GM18517 (cell line): Measurements from ENCODE around the gene LRCOL1.

Experiments used
- ATAC-seq: cut with Tn5 transposase; IDR thresholded peaks from one replicate; pipeline ENCODE4 v1.9.1; 2021; ENCODE audit warnings: mild to moderate bottlenecking, moderate library complexity; ENCODE audit not compliant: unreplicated experiment

LRCOL1 gene

DNA sequence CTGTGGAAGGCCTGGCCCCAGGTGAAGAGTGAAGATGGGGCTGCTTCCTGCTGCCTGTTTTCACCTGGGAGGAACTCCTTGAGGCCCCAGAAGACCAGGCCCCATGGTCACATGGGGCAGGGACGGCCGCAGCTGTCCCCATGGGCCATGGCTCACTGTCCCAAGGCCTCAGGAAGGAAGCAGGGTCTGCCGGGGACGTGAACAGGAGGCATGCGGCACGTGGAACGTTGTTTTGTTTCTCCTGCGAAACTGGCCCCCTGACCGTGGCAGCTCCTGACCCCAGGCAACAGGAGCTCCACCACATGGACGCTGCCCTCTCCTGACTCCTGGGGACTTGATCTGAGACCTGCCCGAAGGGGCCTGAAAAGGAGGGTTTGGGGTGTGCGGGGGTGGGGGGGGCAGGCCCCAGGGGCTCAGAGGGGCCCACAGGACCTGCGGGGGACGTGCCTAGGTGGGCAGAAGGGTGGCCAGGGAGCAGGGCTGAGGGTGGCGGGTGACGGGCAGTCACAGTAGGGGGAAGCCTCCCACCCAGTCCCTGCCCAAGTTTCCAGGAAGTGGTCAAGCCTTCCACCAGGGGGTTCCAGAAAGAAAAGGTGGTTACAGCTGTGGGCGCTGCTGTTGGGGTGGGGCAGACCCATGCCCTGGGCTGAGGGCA lies 41.4 kb downstream of the LRCOL1 start:
- ATAC-seq: no peak

DNA sequence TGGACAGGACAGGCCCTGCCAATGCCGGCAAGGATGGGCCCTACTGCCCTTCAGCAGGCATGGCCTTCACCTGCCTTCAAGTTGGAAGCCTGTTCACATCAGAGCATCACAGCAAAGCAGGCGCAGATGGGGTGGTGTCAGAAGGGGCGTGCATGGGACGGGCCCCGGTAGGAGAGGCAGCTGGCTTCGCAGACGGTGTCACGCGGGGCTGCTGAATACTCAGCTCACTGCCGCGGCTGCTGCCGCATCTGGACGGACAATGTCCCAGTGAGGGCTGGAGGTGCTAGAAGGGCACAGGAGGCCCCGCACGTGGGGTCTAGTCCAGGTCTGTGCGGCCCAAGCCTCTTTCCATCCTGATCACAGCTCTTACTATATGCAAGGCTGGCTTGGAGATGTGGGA lies 42.1 kb downstream of the LRCOL1 start:
- no peak for ATAC-seq

DNA sequence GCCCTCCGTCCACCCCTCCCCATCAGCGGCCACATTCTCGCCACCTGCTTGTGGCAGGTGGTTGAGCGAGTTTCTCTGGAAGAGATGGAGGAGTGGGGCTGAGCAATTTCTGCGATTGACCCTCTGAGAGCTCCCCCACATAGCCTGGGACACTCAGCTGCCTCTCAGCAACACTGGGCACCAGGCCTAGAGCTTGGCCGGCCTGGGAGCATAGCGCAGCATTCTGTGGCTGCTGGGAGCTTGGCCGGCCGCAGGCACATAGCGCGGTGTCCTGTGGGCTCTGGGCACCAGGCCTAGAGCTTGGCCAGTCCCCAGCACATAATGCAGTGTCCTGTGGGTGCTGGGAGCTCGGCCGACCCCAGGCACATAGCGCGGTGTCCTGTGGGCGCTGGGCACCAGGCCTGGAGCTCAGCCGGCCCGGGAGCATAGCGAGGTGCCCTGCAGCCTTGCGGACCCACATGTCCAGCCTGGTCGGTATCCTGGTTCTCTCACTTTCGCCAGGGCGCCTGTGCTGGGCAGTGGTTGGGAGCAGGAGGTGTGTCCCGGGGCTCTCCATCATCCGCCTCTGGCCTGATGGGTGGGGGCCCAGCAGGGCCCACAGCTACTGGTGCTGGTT lies 43.8 kb downstream of the LRCOL1 start:
- ATAC-seq: no peak

DNA sequence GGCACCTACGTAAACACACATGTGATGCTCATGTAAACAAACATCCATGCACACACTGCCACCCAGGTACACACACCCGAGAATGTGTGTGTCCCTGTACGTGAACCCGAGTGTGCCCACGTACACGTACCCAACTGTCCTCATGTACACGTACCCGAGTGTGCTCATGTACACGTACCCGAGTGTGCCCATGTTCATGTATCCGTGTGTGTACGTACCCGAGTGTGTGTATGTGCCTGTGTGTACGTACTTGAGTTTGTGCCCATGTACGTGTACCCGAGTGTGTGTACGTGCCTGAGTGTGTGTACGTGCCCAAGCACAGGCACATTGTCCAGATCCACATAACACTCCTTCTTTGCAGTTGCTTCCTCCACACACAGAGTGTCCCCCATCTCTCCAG lies 45.0 kb downstream of the LRCOL1 start:
- no peak for ATAC-seq

DNA sequence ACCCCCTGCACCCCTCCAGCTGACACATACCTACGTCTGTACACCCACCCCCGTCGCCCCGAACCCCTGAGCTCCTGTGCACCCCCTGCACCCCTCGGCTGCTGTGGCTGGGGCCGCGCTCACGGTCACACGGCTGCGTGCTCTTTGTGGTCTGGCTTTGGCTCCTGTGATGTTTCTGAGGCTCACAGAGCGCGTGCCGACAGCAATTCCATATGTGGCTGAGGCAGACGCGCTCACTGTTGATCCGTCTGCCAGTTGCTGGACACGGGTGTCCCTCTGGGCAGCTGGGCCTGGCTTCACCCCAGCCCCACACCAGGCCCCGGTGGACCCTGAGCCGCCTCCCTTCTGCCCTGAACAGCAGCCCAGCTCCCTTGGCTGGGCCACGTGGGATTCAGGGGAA lies 46.5 kb downstream of the LRCOL1 start:
- ATAC-seq: no peak

DNA sequence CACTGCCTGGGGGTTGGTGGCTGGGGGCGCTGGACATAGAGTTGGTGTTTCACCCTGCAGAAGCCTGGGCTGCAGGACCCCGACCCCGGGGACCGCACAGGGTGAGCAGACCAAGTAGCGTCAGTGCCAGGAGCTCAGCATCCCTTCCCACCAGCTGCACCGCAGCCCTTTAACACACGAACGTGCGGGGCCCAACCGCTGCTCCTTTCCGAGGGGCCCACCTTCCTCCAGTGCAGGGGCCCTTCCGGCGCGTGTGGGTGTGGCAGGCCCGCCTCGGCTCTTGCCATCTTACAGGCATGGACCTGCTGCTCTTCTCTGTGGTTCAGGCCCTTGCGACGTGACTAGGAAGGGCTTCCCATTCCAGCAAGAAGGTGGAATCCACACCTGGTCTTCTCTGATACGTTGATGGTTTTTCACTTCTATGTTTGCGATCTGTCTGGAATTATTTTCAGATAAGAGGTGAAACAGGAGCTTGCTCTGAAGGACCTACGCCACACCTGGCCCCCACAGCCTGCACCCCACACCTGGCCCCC lies 47.8 kb downstream of the LRCOL1 start:
- no peak for ATAC-seq

DNA sequence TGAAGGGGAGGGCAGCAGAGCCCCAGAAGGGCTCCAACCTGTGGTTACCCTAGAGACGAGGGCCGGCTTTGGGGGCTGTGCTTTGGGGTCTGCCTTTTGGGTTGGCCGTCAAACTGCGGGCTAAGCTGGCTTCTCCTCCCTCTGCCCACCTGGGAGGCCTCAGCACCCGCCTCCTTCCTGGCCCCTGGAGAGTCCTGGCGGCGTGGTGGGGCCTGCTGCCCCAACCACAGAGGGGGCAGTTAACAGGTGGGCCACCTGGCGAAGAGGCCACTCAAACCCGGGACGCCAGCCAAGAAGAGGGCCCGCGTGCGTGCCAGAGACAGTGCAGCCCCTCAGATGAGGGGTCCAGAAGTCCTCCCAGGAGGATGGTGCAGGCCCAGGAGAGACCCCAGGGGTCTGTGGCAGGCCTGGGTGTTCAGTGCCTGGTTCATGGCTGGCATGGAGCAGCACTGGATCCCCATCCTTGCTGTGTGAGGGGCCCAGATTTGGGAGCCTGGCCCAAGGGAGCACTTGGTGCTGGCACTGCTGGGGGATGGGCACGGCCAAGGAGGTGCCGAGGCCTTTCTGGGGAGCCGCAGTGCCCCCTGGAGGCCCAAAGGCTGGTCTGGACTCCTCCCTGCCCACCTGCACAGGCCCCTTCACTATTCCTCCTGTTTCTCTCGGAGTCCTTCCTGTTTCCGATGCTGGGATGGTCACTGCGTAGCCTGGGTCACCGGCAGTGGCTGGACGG lies 48.8 kb downstream of the LRCOL1 start:
- ATAC-seq: no peak

DNA sequence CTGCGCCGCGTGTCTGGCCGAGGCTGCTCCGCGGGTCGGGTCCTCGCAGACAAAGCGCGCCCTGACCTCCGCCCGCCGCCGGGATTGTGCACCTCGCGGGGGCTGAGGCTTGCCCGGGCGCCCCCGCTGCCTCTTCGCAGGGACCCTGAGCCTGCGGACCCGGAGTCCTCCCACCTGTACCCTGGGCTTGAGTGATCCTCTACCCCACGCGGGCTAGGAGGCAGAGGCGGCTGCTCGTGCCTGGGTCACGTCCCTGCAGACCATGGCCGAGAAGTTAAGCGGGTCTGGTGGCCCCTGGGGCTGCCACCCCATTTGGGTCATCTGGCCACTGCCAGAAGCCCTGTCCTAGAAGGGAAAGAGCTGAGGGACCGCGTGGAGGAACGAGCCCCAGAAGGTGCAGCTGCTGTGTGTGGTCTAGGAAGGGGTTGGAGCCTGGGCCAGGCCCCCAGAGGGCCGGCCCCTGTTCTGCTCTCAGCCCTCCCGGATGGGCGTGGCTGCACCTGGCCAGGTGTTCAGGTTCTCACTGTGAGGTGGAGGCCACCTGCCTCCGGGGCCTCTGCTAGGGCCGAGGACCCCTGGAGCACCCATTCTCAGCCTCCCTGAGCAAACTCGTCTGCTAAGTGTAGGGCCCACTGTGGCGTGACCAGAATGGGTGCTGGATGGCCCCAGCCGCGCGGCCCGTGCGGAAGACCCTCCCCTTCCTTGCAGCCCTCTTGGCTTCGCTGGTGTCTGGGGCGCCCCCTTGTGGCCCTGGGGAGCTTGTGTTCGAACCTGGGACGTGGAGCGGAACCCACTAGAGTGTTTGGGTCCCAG lies 49.6 kb downstream of the LRCOL1 start:
- no peak for ATAC-seq

DNA sequence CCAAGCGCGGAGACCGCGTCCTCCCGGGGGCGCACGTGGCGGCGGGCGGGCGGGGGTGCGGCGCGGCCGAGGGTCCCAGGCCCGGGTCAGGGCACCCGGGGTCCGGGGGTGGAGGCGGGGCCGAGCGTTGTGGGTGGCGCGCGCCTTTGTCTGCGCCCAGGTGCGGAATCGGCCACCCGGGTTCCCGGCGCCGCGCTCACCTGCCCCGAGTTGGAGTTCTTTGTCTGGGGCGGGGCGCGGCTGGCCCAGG lies 50.1 kb downstream of the LRCOL1 start:
- ATAC-seq: no peak

DNA sequence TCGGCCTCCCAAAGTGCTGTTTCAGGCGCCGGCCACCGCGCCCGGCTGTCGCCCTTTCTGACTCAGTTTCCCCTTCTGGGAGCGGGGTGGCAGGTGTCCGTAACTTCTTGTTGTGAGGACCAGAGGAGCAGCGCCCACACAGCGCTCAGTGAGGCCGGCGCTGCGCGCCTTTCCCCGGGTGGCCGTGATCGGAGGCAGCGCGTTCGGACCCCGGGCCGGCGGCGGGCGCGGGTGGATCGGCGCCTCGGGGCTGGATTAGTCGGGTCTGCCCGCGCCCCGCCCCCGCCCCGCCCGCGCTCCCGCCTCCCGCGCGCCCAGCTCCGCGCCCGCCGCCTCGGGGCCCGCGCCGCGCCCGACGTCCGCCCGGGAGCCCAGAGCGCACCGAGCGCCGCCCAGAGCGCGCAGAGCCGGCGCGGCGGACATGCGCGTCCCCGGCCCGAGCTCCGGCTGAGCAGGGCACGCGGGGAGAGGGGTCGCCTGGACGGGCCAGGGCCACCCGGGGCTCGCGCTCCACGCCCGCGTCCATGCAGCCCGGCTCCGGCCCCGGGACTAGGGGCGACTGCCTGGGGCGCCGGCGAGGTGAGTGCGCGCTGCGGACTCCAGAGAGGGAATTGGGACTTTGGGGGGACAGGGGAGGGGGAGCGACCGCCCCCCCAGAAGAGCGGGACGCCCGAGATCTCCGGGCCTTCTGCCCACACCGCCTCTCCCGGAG lies 50.6 kb downstream of the LRCOL1 start:
- no peak for ATAC-seq

DNA sequence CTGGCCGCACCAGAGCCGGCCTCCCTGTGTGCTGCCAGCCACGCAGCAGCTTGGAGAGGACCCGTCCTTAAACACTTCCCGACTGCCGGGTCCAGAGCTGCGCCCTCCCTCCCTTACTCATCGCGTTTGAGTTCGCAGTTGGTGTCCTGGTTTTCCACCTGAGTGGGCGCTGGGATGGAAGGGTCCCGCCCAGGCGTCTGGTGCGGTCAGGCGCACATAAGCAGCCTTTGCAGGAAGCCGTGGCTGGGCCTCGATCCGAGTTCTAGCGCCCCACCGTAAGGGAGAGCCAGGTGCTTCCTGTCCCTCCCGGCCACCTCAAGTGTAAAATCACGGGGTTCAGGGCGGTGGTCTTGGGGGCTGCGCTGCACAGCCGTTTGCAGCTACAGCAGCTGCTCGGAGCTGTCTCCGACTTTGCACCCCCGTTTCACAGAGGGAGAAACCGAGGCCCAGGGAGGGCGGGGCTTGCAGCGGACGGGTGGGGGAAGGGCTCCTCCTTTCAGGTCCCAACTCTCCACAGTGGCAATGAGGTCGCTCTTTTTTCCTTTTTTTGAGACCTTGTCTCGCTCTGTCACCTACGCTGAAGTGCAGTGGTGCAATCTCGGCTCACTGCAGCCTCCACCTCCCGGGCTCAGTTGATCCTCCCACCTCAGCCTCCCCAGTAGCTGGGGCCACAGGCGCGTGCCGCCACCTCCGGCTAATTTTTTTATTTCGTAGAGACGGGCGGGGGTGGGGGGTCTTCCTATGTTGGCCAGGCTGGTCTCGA lies 51.3 kb downstream of the LRCOL1 start:
- ATAC-seq: no peak

DNA sequence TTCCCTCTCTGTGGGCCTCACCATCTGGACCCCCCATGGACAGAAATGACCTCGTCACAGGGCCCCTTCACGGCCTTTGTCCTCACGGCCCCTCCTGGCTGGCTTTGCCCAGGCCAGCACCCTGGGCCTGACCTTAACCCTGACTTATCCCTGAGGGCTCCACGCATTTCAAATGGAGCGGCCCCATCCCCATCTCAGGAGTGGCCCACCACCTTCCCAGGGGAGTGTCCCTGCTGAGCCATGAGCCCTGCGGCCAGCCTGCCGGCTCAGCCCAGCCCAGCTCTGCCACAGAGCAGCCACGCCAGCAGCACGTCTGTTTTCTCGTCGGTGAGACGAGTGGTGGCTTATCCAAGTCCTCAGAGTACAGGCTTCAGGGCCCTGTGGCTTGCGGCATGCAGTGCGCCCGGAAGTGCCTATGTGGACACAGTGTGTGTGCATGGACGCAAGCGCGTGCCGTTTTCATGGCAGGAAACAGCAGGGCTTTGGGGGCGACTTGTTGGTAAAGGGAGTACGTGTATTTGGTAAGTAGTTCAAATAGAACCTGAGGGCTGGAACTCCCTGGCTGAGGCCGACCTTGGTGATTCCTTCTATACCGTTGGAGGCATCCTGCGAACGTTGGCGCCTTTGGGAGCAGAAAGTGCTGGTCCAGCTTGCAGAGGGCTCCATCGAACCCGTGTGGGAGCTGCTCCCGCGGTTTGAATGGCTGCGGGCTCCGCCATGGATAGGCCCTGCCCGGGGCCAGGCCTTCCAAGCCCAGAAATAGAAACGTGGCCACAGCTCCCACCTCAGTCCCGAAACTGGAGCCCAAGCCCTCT lies 52.1 kb downstream of the LRCOL1 start:
- ATAC-seq: no peak

DNA sequence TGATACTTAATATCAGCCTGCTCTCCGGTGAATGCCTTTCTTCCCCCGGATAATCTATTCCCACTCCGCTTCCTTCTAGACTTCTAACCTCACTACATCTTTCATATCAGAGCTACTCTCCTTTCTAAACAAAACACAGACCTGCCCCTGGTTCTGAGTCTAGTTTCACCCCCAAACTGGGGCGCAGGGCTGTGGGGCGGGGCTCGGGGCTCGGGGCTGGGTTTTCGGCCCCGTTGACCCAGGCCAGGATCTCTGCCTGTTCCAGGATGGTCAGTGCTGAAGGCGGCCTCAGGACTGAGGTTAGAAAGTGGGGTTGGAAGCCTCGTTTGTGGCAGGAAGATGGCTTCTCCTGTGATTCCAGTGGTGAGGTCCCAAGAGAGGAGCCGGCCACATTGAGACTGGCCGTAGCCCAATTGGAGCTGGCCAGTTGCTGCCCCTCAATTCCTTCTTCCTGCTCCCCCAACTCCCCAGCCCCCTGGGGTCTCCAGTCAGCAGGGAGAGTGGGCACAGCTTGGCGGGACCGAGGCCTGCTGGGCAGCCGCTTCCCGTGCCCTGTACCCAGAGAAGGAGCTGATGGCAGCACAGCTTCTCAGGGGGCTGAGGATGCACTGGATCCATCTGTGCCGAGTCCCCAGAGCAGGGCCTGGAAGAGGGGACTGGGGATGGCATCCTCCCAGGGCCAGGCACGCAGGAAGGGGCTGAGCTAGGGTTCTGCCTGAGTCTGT lies 52.9 kb downstream of the LRCOL1 start:
- ATAC-seq: no peak

DNA sequence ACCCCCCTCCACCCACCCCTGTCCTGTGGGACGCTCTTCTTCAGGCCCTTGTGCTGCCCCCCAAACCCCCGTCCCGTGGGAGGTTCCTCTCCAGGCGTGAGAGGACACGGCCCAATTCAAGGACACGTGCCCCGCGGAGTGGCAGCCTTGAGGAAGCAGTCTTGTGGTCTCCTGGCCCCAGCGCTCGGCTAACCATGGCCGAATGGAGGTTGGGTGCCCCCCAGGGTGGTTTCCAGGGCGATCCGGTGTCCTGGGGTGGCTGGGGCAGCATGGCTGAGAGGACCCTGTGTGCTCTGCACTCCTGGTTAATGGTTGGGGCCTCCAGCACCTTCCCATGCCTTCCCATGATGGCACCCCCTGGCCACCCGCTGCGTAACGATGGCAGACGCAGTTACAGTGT lies 53.6 kb downstream of the LRCOL1 start:
- ATAC-seq: no peak

DNA sequence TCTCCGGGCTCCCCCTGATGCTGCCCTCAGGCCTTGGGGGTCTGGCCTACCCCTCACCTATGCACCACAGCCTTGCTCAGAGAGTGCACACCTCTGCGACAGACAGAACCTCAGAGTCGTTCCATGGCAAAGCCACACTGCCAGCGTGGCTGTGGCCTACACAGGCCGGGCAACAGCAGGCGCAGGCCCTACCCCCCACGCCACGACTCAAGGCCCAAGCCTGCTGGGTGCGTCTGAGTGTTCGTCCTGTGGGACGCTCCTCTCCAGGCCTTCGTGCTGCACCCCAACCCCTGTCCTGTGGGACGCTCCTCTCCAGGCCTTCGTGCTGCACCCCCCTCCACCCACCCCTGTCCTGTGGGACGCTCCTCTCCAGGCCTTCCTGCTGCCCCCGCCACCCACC lies 54.2 kb downstream of the LRCOL1 start:
- no peak for ATAC-seq

DNA sequence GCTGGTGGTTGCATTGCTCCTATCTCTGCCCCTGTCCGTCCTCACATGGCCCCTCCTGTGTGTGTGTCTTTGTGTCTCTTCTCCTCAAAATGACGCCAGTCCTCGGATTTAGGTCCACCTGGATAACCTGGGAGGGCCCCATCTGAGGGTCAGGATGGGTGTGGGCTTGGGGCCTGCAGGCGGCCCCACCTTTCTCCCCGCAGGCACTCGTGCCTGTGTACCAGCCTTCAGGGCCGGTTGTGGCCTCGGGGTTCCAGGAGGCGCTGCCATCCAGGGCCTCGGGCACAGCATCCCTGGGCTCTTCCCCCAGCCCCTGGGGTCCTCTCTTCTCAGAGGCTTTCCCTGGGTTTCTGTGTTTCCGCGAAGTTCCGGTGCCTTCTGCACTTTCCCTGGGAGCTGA lies 54.7 kb downstream of the LRCOL1 start:
- no peak for ATAC-seq

DNA sequence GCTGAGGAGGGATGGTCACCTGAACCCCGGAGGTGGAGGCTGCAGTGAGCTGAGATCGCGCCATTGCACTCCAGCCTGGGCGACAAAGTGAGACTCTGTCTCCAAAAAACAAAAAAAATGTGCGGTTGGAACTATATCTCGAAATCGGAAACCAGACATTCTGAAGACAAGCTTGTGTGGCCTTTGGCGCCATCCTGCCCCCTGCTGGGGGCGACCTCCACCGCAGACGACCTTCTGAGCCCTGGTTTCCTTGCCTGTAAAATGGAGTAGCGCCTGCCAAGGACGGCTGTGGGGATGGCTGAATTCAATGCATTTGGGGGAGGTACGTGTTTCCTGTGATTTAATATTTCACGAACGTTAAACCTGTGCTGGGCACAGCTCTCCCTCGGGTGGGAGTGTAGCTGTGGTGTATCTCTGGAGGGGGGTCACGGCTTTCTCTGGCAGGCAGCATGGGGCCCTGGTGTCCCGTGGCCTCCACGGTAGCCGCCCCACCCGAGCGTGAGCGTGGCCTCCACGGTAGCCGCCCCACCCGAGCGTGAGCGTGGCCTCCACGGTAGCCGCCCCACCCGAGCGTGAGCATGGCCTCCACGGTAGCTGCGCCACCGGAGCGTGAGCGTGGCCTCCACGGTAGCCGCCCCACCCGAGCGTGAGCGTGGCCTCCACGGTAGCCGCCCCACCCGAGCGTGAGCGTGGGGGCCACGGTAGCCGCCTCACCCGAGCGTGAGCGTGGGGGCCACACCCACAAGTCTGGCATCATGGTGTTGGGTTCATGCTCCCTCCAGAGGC lies 55.3 kb downstream of the LRCOL1 start:
- ATAC-seq: no peak
